Fibroblast of gingiva (primary cell): ENCODE data around the gene CFAP20DC.
"Not testable (repeated sequence)": the region's sequence is repeated elsewhere in the genome, so short reads cannot be mapped to it uniquely, and the experiment has no call there.

ENCODE experiments used
- DNase-seq: peaks from one replicate; pipeline ENCODE4 v3.0.0-alpha.2; 2011; ENCODE audit warnings: low read depth

Gene CFAP20DC

GRCh38 chr3:58962816-58963215 lies 87.0 kb downstream of the CFAP20DC start:
- peak; percentile 66 for DNase-seq

GRCh38 chr3:58962040-58962651 lies 87.7 kb downstream of the CFAP20DC start:
- DNase-seq = peak; percentile 24

GRCh38 chr3:58955308-58955707 lies 94.5 kb downstream of the CFAP20DC start:
- DNase-seq = no peak

GRCh38 chr3:58953288-58953687 lies 96.5 kb downstream of the CFAP20DC start:
- DNase-seq = no peak

- no peak for DNase-seq
Observed at GRCh38 chr3:58952128-58952917, 97.5 kb downstream of the CFAP20DC start.

GRCh38 chr3:58948018-58948417 lies 101.8 kb downstream of the CFAP20DC start:
- DNase-seq = no peak

GRCh38 chr3:58946875-58947274 lies 103.0 kb downstream of the CFAP20DC start:
- no peak for DNase-seq

- no peak for DNase-seq
Observed at GRCh38 chr3:58938057-58938456, 111.8 kb downstream of the CFAP20DC start.

- peak; percentile 9 for DNase-seq
Observed at GRCh38 chr3:58924578-58924977, 125.2 kb downstream of the CFAP20DC start.

- no peak for DNase-seq
Observed at GRCh38 chr3:58900386-58900785, 149.4 kb downstream of the CFAP20DC start.

GRCh38 chr3:58899953-58900298 lies 149.9 kb downstream of the CFAP20DC start:
- no peak for DNase-seq

GRCh38 chr3:58899159-58899952 lies 150.5 kb downstream of the CFAP20DC start:
- peak; percentile 31 for DNase-seq

- DNase-seq = no peak
Observed at GRCh38 chr3:58898513-58898912, 151.3 kb downstream of the CFAP20DC start.

- no peak for DNase-seq
Observed at GRCh38 chr3:58897646-58898045, 152.2 kb downstream of the CFAP20DC start.

GRCh38 chr3:58895678-58896077 lies 154.1 kb downstream of the CFAP20DC start:
- DNase-seq = not testable (repeated sequence)

GRCh38 chr3:58892526-58892925 lies 157.3 kb downstream of the CFAP20DC start:
- DNase-seq = not testable (repeated sequence)

GRCh38 chr3:58888087-58888486 lies 161.7 kb downstream of the CFAP20DC start:
- no peak for DNase-seq

- no peak for DNase-seq
Observed at GRCh38 chr3:58884453-58884852, 165.4 kb downstream of the CFAP20DC start.

- DNase-seq = no peak
Observed at GRCh38 chr3:58880182-58880581, 169.6 kb downstream of the CFAP20DC start.

- DNase-seq = no peak
Observed at GRCh38 chr3:58874795-58875194, 175.0 kb downstream of the CFAP20DC start.

GRCh38 chr3:58874248-58874741 lies 175.5 kb downstream of the CFAP20DC start:
- DNase-seq = no peak

- no peak for DNase-seq
Observed at GRCh38 chr3:58868097-58868779, 181.6 kb downstream of the CFAP20DC start.
